ENCODE measurements around the gene LRRC26. TPM values are rescaled to one million over a fixed set of nuclear protein-coding genes. Genes with fewer than 3 reads are reported as not detected.

LRRC26 gene
- total RNA-seq, 1 donor from 2014 or later, result not detected

GRCh38 chr9:137166380-137167229, 3.2 kb downstream of the LRRC26 start:
- DNase-seq, result no peak

- DNase-seq, result no peak
Observed at GRCh38 chr9:137165250-137165836, 4.5 kb downstream of the LRRC26 start.

- no peak for DNase-seq
Observed at GRCh38 chr9:137164370-137165249, 5.2 kb downstream of the LRRC26 start.

GRCh38 chr9:137163805-137164204, 6.0 kb downstream of the LRRC26 start:
- DNase-seq, result no peak

- DNase-seq, result no peak
Observed at GRCh38 chr9:137163365-137163715, 6.5 kb downstream of the LRRC26 start.

GRCh38 chr9:137162505-137163364, 7.1 kb downstream of the LRRC26 start:
- no peak for DNase-seq

GRCh38 chr9:137161558-137162486, 8.0 kb downstream of the LRRC26 start:
- DNase-seq, result no peak

GRCh38 chr9:137160716-137161557, 8.9 kb downstream of the LRRC26 start:
- no peak for DNase-seq

- no peak for DNase-seq
Observed at GRCh38 chr9:137160054-137160425, 9.8 kb downstream of the LRRC26 start.

GRCh38 chr9:137159105-137160053, 10.5 kb downstream of the LRRC26 start:
- DNase-seq, result no peak

- no peak for DNase-seq
Observed at GRCh38 chr9:137158625-137159024, 11.2 kb downstream of the LRRC26 start.

- no peak for DNase-seq
Observed at GRCh38 chr9:137157618-137158415, 12.0 kb downstream of the LRRC26 start.

- DNase-seq, result no peak
Observed at GRCh38 chr9:137156567-137157375, 13.1 kb downstream of the LRRC26 start.

GRCh38 chr9:137152844-137153405, 16.9 kb downstream of the LRRC26 start:
- DNase-seq, result no peak

- DNase-seq, result no peak
Observed at GRCh38 chr9:137150617-137151457, 19.0 kb downstream of the LRRC26 start.

All from skin of body (tissue), 2 donors.